ENCODE measurements around the gene CREG1. TPM values are rescaled to one million over a fixed set of nuclear protein-coding genes. Genes with fewer than 3 reads are reported as not detected.
A peak's percentile ranks its signal among the peaks of the same experiment; 100 is the strongest.

The CREG1 gene
- polyA plus RNA-seq, 2 of the 4 experiments (the other 2 are of a cell fraction) = 70.2 to 129 TPM

DNA sequence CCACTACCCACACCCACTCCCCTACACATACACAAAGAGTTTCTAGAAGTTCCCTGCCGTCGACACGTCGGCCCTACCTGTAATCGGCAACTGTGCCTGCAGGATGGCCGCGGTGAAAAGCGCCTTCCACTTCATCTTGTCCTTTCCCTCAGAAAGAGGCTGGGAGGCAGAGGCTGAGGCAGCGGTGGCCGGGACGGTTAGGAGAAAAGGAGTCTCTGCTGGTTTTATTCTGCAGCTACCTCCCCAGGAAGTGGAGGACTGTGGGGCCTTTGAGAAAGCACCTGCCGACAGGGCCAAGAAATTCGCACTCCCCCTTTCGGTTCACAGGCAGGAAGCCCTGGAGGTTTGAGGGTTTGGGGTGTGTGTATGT lies 35.2 kb downstream of the CREG1 start, which contains the start of gene CD247:
Gene CD247, minus strand, starts transcription at position 199 of the 370 bp plus-strand sequence. Its CDS starts 64 bp downstream, at position 135.
- DNase-seq (ENCODE audit: low read depth in 1 of 2, low spot score in 1 of 2) = no peak
- H3K4me2 ChIP-seq = no peak within 1 kb of the TSS
- ChIA-PET POLR2A (no interaction called here), CTCF (interaction anchor here (0.7 to 2.1 kb wide), 3 partner anchors 16 to 77 kb away, joined by 3 to 16 read pairs (median 4); no protein-coding TSS in a partner anchor)
- TF ChIP-seq NPAS2 (CRISPR knock-in tag; IDR thresholded peaks at IDR 0.05; ENCODE audit: borderline replicate concordance) (no peak), HOXB5 (CRISPR knock-in tag; IDR thresholded peaks at IDR 0.05) (no peak), FOSB (CRISPR knock-in tag; IDR thresholded peaks at IDR 0.05) (no peak), NR3C1 (IDR thresholded peaks at IDR 0.05) (no peak), BCL3 (IDR thresholded peaks at IDR 0.05) (no peak), MAFK (IDR thresholded peaks at IDR 0.05; ENCODE audit: partially characterized antibody) (no peak), EP300 (IDR thresholded peaks at IDR 0.05) (no peak), EHF (CRISPR knock-in tag; IDR thresholded peaks at IDR 0.05) (no peak), ZC3H11A (IDR thresholded peaks at IDR 0.05) (no peak), PBX3 (IDR thresholded peaks at IDR 0.05) (no peak), POLR2A (IDR thresholded peaks at IDR 0.05; ENCODE audit: low read length) (no peak), MYC (IDR thresholded peaks at IDR 0.05; ENCODE audit: borderline replicate concordance, low read length) (no peak)
- no peaks in the 10 kb centered on the region; the same call in 2 of the 3 replicates for H3K9me3 ChIP-seq
- H3K4me1 ChIP-seq = no peaks in the 10 kb centered on the region
- FAIRE-seq = no peak
- no peak within 1 kb of the TSS for H3K27ac ChIP-seq
- WGBS (ENCODE audit: missing lambda C conversion rate) = 90% methylated on average over 14 of the region's 14 CpGs
- ATAC-seq = no peak
- no peak within 1 kb of the TSS for H3K4me3 ChIP-seq

- no peaks in the 10 kb centered on the region for H3K4me1 ChIP-seq
- WGBS (ENCODE audit: missing lambda C conversion rate) = 67% methylated on average over 26 of the region's 30 CpGs
- DNase-seq (ENCODE audit: low read depth in 1 of 2, low spot score in 1 of 2) (no peak), FAIRE-seq (no peak), ATAC-seq (peak; percentile 38 to 59; a peak in 3 of 6 replicates)
- CTCF ChIA-PET = interaction anchor here (0.7 to 4.0 kb wide), 5 partner anchors 17 to 170 kb away, joined by 3 to 29 read pairs (median 3); partner anchors contain the start of gene CREG1
- no peak overlapping the region for H3K4me3 ChIP-seq
- H3K9me3 ChIP-seq = no peaks in the 10 kb centered on the region
- no peak overlapping the region for H3K27ac ChIP-seq
- POLR2A ChIA-PET = no interaction called here
- TF ChIP-seq NR3C1 (IDR thresholded peaks at IDR 0.05) (no peak), SREBF2 (IDR thresholded peaks at IDR 0.05) (no peak), POLR2A (IDR thresholded peaks at IDR 0.05; ENCODE audit: low read length) (no peak), FOSB (CRISPR knock-in tag; IDR thresholded peaks at IDR 0.05) (no peak), FOSL2 (IDR thresholded peaks at IDR 0.05) (no peak), FOSL2 (CRISPR knock-in tag; IDR thresholded peaks at IDR 0.05) (peak; percentile 17; the same call in 1 of the 2 replicates), MYC (IDR thresholded peaks at IDR 0.05; ENCODE audit: borderline replicate concordance, low read length) (no peak)
- TF ChIP-seq, protein P1, sequence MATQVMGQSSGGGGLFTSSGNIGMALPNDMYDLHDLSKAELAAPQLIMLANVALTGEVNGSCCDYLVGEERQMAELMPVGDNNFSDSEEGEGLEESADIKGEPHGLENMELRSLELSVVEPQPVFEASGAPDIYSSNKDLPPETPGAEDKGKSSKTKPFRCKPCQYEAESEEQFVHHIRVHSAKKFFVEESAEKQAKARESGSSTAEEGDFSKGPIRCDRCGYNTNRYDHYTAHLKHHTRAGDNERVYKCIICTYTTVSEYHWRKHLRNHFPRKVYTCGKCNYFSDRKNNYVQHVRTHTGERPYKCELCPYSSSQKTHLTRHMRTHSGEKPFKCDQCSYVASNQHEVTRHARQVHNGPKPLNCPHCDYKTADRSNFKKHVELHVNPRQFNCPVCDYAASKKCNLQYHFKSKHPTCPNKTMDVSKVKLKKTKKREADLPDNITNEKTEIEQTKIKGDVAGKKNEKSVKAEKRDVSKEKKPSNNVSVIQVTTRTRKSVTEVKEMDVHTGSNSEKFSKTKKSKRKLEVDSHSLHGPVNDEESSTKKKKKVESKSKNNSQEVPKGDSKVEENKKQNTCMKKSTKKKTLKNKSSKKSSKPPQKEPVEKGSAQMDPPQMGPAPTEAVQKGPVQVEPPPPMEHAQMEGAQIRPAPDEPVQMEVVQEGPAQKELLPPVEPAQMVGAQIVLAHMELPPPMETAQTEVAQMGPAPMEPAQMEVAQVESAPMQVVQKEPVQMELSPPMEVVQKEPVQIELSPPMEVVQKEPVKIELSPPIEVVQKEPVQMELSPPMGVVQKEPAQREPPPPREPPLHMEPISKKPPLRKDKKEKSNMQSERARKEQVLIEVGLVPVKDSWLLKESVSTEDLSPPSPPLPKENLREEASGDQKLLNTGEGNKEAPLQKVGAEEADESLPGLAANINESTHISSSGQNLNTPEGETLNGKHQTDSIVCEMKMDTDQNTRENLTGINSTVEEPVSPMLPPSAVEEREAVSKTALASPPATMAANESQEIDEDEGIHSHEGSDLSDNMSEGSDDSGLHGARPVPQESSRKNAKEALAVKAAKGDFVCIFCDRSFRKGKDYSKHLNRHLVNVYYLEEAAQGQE (IDR thresholded peaks at IDR 0.05) = no peak
- H3K4me2 ChIP-seq = no peak overlapping the region
Observed at GRCh38 chr1:167517535-167518330, 35.8 kb downstream of the CREG1 start.

Data from A549 (cell line).